HCEC 1CT (cell line): ENCODE measurements around the gene AKAP6.
"Not testable (repeated sequence)": the region's sequence is repeated elsewhere in the genome, so short reads cannot be mapped to it uniquely, and the experiment has no call there.

Source experiments
- DNase-seq: peaks from one replicate; pipeline ENCODE4 v3.0.0-alpha.2; 2017

AKAP6 gene

DNA sequence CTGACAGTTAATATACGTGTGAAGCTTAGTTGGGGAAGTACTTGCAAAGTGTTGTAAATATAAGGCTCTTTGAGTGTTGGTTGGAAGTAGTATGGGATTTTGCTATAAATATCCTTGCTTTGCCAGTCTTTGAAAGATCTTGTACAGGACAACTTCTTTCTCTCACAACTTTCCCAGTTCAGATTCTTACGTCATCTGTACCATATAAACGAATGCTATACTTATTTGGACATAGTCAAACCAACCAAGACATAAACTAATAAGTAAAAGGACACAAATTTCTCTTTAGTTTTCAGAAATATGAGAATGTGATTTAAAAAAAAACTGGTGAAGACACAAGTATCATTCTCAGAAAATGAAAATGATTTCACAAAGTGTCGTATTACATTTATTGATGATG, 456.5 kb downstream of the AKAP6 start:
- DNase-seq = no peak

- no peak for DNase-seq
Measured at GRCh38 chr14:32786886-32787285, 457.8 kb downstream of the AKAP6 start.

GRCh38 chr14:32793033-32793432, 463.9 kb downstream of the AKAP6 start:
- DNase-seq = not testable (repeated sequence)

GRCh38 chr14:32800320-32800719, 471.2 kb downstream of the AKAP6 start:
- no peak for DNase-seq

- DNase-seq = no peak
Measured at GRCh38 chr14:32802295-32802694, 473.2 kb downstream of the AKAP6 start.

DNA sequence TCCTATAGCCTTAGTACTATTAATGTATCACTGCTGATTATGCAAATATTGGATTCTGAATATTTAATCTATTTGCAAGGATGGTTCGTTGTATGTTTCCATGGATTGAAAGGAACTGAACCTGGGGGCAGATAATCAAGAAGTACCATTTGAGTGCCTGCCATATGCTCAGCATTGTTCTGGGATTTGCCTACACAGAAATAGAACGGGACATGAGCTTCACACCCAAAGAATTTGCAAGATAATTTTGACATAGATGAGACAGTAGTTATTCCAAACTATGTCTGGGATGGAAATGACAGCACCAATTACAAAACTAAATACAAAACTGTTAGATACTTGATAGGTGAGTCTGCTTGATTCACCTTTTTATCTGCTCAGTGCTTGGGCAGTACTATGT, 476.9 kb downstream of the AKAP6 start:
- DNase-seq = no peak

DNA sequence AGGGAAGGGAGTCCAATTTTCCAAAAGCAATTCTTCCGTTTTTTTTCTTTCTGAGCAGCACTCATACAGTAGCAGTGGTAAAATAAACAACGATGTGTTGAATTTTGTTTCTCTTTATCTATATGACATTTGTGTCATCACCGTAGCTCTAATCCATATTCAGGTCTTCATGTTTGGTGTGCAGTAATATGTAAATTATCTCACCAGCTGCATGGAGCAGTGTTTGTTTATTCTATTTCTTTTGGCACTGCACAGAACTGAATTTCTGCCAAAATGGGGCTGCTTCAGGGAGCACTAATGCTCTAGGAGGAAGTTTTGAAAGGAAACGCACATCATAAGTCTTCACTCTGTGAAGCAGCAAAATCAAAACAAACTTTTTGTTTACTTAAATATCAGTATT, 479.5 kb downstream of the AKAP6 start:
- peak; percentile 23 for DNase-seq

- DNase-seq = no peak
Measured at GRCh38 chr14:32809255-32809654, 480.2 kb downstream of the AKAP6 start.

- DNase-seq = no peak
Measured at GRCh38 chr14:32813401-32813800, 484.3 kb downstream of the AKAP6 start.

- DNase-seq = no peak
Measured at GRCh38 chr14:32814721-32815120, 485.6 kb downstream of the AKAP6 start.

- DNase-seq = no peak
Measured at GRCh38 chr14:32816588-32816987, 487.5 kb downstream of the AKAP6 start.

DNA sequence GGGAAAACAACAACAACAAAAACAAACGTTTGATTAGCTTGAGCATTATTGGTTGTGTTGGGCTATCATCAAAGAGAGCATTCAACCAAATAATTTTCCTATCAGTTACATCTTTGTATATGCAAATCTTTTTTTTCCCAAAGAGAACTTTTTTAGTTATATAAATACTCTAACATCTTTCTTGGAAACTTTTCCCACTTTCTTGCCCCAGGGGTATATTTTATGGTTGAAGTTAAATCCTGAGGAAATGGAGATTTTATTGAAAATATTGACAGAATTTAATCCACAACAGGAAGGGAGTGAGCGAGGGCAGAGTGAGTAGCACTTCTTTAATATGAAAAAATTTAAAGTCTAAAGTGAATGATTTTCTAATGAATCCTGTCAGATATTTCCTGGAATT, 488.7 kb downstream of the AKAP6 start:
- DNase-seq = no peak

DNA sequence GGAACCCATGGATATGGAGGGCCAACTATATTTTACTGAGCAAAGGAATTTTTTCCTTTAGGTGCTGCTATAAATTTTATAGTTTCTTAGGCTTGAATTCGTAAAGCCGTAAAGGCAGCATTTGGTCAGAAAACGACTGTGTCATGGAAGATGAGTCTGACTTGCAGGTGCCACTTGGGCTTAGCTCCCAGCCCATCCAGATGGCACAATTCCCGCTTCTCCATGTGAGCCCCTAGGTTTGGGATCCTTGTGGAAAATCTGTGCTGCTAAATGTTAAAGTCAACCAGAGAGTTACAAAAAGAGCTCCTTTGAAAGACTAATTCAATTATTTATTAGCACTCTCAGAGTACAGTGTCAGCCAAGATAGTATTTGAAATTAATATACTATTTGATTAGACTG, 489.5 kb downstream of the AKAP6 start:
- DNase-seq = no peak

- DNase-seq = no peak
Measured at GRCh38 chr14:32820181-32820580, 491.1 kb downstream of the AKAP6 start.

DNA sequence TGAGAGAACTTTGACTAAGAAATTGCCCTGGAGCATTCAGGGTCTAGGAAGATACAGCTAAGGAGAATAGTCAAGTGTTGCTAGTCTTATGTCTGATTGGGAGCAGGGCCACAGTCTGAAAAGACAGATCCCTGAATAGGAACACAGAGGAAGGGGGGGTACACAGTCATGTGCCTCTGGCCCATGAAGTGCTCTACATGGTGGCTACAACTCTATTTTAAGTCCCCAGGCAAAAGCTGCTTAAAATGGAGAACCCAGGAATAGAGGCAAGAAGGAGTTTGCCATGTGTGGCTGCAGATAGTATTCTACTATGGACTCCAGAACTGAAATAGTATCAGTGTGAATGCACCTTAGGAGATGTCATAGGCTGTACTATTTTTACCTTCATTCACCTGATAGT, 491.6 kb downstream of the AKAP6 start:
- no peak for DNase-seq

GRCh38 chr14:32821964-32822653, 493.0 kb downstream of the AKAP6 start:
- DNase-seq = peak; percentile 40

GRCh38 chr14:32823706-32824105, 494.6 kb downstream of the AKAP6 start:
- DNase-seq = no peak

GRCh38 chr14:32824195-32824594, 495.1 kb downstream of the AKAP6 start:
- DNase-seq = no peak

GRCh38 chr14:32825058-32825457, 496.0 kb downstream of the AKAP6 start:
- no peak for DNase-seq

DNA sequence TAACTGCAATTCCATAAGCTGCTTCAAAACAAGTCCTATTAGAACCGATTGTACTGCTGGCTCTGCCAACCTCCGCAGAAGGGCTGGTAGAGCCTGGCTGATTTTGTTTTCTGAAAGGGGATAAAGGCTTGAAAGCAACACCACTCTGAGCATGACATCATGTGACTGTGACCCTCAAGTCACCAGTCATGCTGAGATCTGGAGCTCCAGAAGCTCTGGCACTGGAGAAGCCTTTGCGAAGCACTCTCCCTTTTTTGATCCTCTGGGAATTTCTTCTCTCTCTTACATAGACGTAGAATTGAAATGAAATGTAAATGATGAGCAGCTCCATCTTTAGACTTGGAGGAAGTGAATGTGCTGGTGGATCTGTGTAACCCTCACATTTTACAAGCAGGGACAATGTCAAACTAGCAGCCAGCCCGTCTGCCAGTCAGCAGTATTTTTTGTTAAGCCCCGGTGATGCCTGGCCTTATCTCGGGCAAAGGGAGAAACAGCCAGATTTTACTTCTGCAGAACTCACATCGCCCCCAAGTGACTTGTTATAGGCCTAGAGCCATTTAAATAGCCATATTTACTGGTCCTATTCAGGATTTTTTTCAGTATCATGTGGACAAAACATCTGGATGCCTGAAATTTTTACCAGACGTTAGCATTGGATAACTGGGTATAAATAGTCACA, 497.4 kb downstream of the AKAP6 start:
- DNase-seq = peak; percentile 43

GRCh38 chr14:32827514-32827913, 498.4 kb downstream of the AKAP6 start:
- DNase-seq = no peak

GRCh38 chr14:32835924-32836323, 506.8 kb downstream of the AKAP6 start:
- DNase-seq = no peak

GRCh38 chr14:32841698-32842097, 512.6 kb downstream of the AKAP6 start:
- no peak for DNase-seq

GRCh38 chr14:32846821-32847365, 517.8 kb downstream of the AKAP6 start:
- no peak for DNase-seq

DNA sequence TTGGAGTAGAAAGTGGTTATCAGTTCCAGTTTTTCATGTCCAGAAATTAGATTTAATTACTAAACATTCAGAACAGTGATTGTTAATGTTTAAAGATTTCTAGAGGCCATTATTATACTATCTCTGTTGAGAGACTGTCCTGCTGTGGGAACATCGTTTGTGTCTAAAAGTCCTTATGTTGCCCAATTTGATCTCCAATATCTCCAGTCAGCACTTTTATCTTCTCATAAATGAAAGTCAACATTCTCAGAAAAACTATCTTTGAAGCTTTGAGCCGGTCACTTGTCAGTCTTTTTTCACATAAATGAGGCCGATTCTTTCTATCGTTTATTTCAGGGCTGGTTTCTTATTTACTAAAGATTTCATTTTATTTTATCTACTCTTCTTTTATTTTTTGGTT, 518.8 kb downstream of the AKAP6 start:
- DNase-seq = no peak
